Ovary (tissue), 9 donors: ENCODE measurements around the gene FAAP20. TPM values are rescaled to one million over a fixed set of nuclear protein-coding genes. Genes with fewer than 3 reads are reported as not detected.

Experiments used
- DNase-seq, 5 donors: peaks; one replicate each; pipeline ENCODE4 v3.0.0-alpha.2; 2019 to 2020
- H3K27ac ChIP-seq, 2 donors: fragments of 200-600 bp; one replicate each; pipeline versions ENCODE4 v1.5.1 to v1.8.0; 2019 to 2022
- H3K27me3 ChIP-seq: fragments of 200-600 bp; one replicate; pipeline ENCODE4 v1.8.0; 2022
- H3K36me3 ChIP-seq: fragments of 200-600 bp; sonication (generic); one replicate; pipeline ENCODE4 v1.5.1; 2019
- H3K4me1 ChIP-seq: one replicate; pipeline ENCODE4 v1.8.1; 2013; ENCODE audit warnings: mild to moderate bottlenecking, moderate library complexity; ENCODE audit not compliant: insufficient read depth
- H3K4me3 ChIP-seq: fragments of 200-600 bp; sonication (generic); one replicate; pipeline ENCODE4 v1.5.1; 2017
- H3K9me3 ChIP-seq, 2 donors: fragments of 200-600 bp in 1 of 2; sonication (generic) in 1 of 2; one replicate each; pipeline versions ENCODE4 v1.5.1 to v1.8.1; 2013 to 2019; ENCODE audit warnings: mild to moderate bottlenecking in 1 of 2, moderate library complexity in 1 of 2
- EP300 ChIP-seq: sonication (generic); formaldehyde crosslinking; IDR thresholded peaks from one replicate; pipeline ENCODE4 v1.6.1; 2017; ENCODE audit warnings: antibody characterized with exemption
- POLR2A ChIP-seq: fragments of 450-650 bp; IDR thresholded peaks from one replicate; pipeline ENCODE4 v1.6.1; 2017; ENCODE audit warnings: antibody characterized with exemption, mild to moderate bottlenecking, moderate library complexity
- WGBS, 3 donors: extraction: QIAGEN DNeasy Blood & Tissue Kit in 1 of 3; methylation state at CpG; one replicate each; pipeline versions ENCODE4 v1.1.5 to v1.1.7; 2013 to 2017; 5-methylcytosine and 5-hydroxymethylcytosine counted together
- intact Hi-C, 4 donors: fragments of 100-400 bp; cut with DNase I; formaldehyde crosslinking; loops; one replicate each; pipeline versions ENCODE4 v1.11.0 to v1.15.1; 2022 to 2023
- polyA plus RNA-seq, 2 donors: library from polyadenylated mRNA; stranded (reverse); fragments of 200-250 nt in 1 of 2; fragments of 350-450 nt in 1 of 2; fragmentation: Illumina TruSeq in 1 of 2; extraction: RNeasy Lipid Tissue Mini Kit (QIAGEN cat#74804) in 1 of 2; gene quantifications; one replicate each; pipeline ENCODE4 v1.2.3, GENCODE V29; 2013 to 2014
- total RNA-seq, 7 donors: library from RNA; depleted of rRNA in 2 of 7; stranded (reverse); fragments of >200 nt in 2 of 7; fragmentation: NEBNext Ultra II Directional in 3 of 7; extraction: Animal tissue kit (Norgen Biotek cat#: 25700) in 3 of 7; gene quantifications; one replicate each; pipeline versions ENCODE4 v1.1.0 to v1.2.4, GENCODE V29; 2016 to 2023
- TF ChIP-seq, protein P1 (sequence below), 3 donors: fragments of 450-650 bp in 2 of 3; fragments of 200-600 bp in 1 of 3; IDR thresholded peaks; one replicate each; pipeline versions ENCODE4 v1.5.1 to v1.8.0; 2016 to 2022; ENCODE audit warnings: antibody characterized with exemption in 3 of 3, mild to moderate bottlenecking in 1 of 3
- donor health status: DM: no; HTN: no; CAD: no; lungs with moderate emphysema.
- donor health status: DM: no; HTN: no; CAD: no.
- donor health status: Bipolar disorder and iron deficiency.
- donor health status: DM: yes; HTN: yes; CAD: no.
- donor health status: DM: no; HTN: no; CAD: no.
- donor health status: DM: yes; HTN: yes; CAD: no.

Gene FAAP20
- total and polyA plus RNA-seq, 9 donors = 3.4 to 96.1 (median 61.7) TPM

DNA sequence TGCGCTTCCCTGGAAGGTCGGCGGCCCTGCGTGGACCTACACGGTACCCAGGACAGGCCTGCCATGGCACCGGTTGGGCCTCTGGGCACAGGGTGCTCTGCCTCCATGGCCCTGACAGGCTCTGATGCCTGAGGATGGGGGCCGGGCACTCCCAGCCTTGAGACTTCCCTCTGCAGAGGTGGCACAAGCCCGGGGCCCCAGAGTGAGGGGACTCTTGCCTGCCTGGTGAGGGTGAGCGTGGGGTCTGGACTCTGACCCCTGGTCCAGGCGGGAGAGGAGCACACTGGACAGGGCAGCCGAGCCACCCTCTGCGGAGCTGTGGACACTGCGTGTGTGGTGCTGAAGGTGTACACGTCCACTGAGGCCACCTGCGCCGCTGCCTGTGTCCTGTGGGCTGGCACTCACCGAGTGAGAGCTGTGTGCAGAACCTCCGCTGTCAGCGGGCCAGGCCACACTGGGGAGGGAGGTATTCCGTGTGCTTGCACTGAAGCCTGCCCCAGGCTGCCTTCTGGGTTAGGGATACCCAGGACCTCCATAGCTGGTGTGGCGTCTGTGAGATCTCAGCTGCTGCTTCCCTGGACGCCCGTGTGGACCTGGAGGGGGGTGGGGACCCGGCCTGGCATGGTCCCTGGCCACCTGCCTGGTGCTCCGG lies 43.9 kb upstream of the FAAP20 start:
- intact Hi-C loops = loop anchor here in 3 of 4 donors (5.0 kb wide), 2 partner anchors 34 to 59 kb away; no protein-coding TSS in a partner anchor
- TF ChIP-seq POLR2A (no peak), EP300 (no peak)
- TF ChIP-seq, protein P1, sequence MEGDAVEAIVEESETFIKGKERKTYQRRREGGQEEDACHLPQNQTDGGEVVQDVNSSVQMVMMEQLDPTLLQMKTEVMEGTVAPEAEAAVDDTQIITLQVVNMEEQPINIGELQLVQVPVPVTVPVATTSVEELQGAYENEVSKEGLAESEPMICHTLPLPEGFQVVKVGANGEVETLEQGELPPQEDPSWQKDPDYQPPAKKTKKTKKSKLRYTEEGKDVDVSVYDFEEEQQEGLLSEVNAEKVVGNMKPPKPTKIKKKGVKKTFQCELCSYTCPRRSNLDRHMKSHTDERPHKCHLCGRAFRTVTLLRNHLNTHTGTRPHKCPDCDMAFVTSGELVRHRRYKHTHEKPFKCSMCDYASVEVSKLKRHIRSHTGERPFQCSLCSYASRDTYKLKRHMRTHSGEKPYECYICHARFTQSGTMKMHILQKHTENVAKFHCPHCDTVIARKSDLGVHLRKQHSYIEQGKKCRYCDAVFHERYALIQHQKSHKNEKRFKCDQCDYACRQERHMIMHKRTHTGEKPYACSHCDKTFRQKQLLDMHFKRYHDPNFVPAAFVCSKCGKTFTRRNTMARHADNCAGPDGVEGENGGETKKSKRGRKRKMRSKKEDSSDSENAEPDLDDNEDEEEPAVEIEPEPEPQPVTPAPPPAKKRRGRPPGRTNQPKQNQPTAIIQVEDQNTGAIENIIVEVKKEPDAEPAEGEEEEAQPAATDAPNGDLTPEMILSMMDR (IDR thresholded peaks at IDR 0.05) = no peak
- H3K4me1 ChIP-seq = peaks cover 51% of the 10 kb centered on the region
- no peaks in the 10 kb centered on the region for H3K9me3 ChIP-seq
- H3K36me3 ChIP-seq = no peaks in the 10 kb centered on the region
- no peaks in the 10 kb centered on the region for H3K27me3 ChIP-seq
- DNase-seq = peak in 1 of 5 donors; percentile 24
- 72 to 82% (median 79%) methylated on average over 24 to 25 of the region's 25 CpGs for WGBS, 3 donors
- no peak overlapping the region for H3K4me3 ChIP-seq
- no peak overlapping the region for H3K27ac ChIP-seq

DNA sequence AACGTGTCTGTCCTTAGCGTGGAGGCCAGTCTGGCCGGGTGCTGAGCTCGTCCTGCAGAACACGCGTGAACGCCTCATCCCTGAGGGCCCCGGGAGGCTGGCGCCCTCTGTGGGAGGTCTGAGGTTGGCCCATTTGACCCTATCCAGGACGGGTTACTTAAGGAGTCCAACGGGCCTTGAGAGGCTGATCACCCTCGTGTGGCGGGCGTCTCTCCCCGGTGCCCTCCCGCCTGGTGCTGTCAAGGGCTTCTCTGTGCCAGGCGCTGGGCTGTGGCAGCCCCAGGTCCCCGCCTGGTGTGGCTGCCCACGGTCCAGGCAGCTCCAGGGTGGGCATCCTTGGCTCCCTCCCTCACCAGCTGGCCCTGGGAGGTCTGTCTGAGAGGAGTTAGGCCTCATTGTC lies 43.2 kb upstream of the FAAP20 start:
- no peaks in the 10 kb centered on the region for H3K9me3 ChIP-seq
- peaks cover 54% of the 10 kb centered on the region for H3K4me1 ChIP-seq
- whole genome bisulfite sequencing, 3 donors = 59 to 62% (median 60%) methylated on average over 19 of the region's 19 CpGs
- H3K4me3 ChIP-seq = peak overlapping the region; percentile 13
- no peak overlapping the region for H3K27ac ChIP-seq
- no peaks in the 10 kb centered on the region for H3K27me3 ChIP-seq
- TF ChIP-seq POLR2A = no peak
- TF ChIP-seq EP300 = no peak
- TF ChIP-seq, protein P1 (IDR thresholded peaks at IDR 0.05) = no peak
- no peak for DNase-seq
- no peaks in the 10 kb centered on the region for H3K36me3 ChIP-seq
- intact Hi-C loops = loop anchor here in 3 of 4 donors (5.0 kb wide), 2 partner anchors 35 to 60 kb away; no protein-coding TSS in a partner anchor

DNA sequence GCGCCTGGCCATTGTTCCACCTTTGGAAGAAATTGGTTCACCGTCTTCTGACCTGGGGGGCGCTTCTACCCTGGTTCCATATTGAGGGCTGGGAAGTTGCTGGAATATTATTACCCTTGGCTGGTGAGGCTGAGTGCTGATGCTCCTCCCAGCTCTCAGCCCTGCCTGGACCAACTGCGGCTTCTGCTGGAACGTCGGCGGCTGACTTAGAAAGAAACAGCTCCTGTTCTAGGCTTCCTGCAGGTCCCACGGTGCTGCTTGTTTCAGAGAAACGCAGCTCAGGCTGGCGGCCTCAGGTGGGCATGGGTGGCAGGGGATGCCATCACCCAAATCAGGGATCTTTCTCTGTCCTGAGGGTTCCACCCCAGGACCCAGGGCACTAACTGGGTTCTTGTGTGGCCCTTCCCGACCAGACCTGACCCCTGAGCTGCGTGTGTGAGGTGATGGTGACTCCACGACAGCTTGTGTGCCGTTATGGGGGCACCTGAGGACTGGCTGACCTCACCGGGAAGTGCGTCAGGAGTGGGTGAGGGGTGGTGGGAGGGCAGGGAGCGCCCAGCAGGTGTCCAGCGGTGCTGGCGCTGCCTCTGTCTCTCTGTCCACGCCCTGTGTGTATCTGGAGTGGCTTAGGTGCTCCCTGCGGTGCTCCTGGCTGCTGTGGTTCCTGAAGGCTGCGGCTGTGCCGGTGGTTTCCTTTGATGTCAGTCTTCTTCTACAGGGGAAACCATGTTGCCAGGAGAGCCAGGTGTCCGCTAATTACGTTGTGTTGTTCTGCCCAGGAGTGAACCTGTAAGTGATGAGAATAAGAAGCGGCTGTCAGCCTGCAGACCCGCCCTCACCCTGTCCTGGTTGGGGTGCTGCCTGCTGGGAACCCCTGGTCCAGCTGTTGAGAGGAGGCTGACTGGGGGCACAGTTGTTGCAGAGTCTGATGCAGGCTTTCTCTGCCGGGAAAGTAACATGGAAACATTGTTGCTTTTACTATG lies 42.4 kb upstream of the FAAP20 start:
- Histone ChIP-seq H3K9me3 (no peaks in the 10 kb centered on the region), H3K4me1 (peaks cover 57% of the 10 kb centered on the region), H3K27ac (no peak overlapping the region), H3K36me3 (no peaks in the 10 kb centered on the region), H3K27me3 (no peaks in the 10 kb centered on the region), H3K4me3 (no peak overlapping the region)
- no peak for TF ChIP-seq POLR2A
- TF ChIP-seq, protein P1 (IDR thresholded peaks at IDR 0.05) = no peak
- TF ChIP-seq EP300 = no peak
- no peak for DNase-seq
- 72 to 79% (median 77%) methylated on average over 20 to 28 of the region's 28 CpGs for WGBS, 3 donors
- intact Hi-C loops = loop anchor here in 3 of 4 donors (5.0 kb wide), 2 partner anchors 35 to 60 kb away; no protein-coding TSS in a partner anchor

DNA sequence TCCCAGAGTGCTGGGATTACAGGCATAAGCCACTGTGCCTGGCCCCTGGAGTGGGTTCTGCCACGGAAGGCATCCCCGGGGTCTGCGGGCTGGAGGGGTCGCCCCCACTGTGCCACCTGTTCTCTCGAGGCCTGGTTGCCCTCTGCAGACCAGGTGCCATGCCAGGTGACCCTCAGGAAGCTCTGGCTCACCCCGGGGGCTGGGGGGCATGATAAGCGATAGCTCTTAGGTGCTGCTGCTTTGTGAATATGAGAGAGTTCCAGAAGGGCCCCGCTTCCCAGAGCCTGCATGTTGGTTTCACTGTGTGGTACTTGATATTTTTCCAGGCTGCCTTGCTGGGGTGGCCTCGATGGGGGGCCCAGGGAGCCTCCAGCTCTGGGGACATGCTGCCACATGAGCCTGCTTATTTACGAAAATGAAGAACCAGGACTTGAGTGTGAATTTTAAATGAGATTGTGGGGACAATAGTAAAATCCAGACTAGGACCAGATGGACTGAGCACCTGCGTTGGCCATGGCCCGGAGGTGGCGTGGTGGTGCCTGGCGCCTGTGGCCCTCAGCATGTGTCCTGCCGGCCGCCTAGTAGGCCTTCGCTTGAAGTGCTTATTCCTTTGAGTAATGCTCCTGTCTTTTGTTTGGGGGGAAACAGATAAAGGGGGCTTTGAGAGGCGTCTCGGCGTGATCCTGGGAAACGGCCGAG lies 40.9 kb upstream of the FAAP20 start:
- intact Hi-C loops = loop anchor here in 3 of 4 donors (5.0 kb wide), 2 partner anchors 37 to 62 kb away; no protein-coding TSS in a partner anchor
- Histone ChIP-seq H3K4me1 (peaks cover 52% of the 10 kb centered on the region), H3K36me3 (no peaks in the 10 kb centered on the region), H3K9me3 (no peaks in the 10 kb centered on the region), H3K4me3 (no peak overlapping the region), H3K27ac (peak overlapping the region; percentile 68 to 73), H3K27me3 (no peaks in the 10 kb centered on the region)
- WGBS, 3 donors = 77 to 80% (median 78%) methylated on average over 22 of the region's 22 CpGs
- no peak for DNase-seq
- TF ChIP-seq EP300 (no peak), POLR2A (no peak)
- TF ChIP-seq, protein P1 (IDR thresholded peaks at IDR 0.05) = no peak
